ENCODE measurements around the gene PRKG1.

DNA sequence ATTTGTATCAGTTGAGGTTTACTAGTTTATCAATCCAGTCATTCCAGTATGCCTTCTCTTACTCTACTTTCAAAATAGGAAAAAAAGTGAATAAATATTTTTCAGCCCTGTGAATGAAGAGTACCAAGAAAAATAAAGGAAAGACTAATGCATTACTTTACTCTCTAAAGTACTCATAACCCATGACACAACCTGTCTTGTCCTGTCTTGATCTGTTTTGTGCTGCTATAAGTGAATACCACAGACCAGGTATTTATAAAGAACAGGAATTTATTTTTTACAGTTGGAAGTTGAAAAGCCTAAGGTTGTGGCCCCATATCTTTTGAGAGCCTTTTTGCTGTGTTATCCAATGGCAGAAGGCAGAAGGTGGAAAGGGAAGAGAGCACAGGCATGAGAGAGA lies 1045.2 kb downstream of the PRKG1 start:
- TF ChIP-seq, protein P1, sequence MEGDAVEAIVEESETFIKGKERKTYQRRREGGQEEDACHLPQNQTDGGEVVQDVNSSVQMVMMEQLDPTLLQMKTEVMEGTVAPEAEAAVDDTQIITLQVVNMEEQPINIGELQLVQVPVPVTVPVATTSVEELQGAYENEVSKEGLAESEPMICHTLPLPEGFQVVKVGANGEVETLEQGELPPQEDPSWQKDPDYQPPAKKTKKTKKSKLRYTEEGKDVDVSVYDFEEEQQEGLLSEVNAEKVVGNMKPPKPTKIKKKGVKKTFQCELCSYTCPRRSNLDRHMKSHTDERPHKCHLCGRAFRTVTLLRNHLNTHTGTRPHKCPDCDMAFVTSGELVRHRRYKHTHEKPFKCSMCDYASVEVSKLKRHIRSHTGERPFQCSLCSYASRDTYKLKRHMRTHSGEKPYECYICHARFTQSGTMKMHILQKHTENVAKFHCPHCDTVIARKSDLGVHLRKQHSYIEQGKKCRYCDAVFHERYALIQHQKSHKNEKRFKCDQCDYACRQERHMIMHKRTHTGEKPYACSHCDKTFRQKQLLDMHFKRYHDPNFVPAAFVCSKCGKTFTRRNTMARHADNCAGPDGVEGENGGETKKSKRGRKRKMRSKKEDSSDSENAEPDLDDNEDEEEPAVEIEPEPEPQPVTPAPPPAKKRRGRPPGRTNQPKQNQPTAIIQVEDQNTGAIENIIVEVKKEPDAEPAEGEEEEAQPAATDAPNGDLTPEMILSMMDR (IDR thresholded peaks at IDR 0.05; ENCODE audit: low read depth, low read length, poor library complexity, severe bottlenecking) = no peak
- TF ChIP-seq EZH2phosphoT487 (IDR thresholded peaks at IDR 0.05; ENCODE audit: borderline replicate concordance, low read length) = no peak
